Measurements from ENCODE around the gene CCDC102B.

Gene CCDC102B

DNA sequence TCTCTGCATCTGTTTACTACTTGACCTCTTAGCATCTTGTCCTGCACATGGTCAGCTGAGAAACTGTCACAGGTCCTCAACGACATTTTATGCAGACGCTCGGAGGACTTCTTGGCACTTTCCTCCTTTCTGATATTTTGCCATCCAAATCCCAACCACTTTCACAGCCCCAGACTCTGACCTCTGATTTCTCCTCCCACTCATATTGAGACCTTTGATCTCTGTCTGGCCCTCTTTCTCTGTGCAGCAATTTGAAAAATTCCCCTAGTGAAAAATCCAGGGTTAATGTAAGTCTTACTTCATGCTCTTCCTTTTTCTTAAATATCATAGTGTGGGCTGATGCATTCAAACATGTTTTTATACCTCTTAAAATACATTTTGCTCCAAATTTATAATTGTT lies 273.8 kb downstream of the CCDC102B start:
- no peaks in the 10 kb centered on the region for H3K27me3 ChIP-seq (ENCODE audit: low read length)
- no peaks in the 10 kb centered on the region for H3F3A ChIP-seq (ENCODE audit: insufficient read depth)
- H3K79me2 ChIP-seq (ENCODE audit: insufficient read depth, low read length): no peaks in the 10 kb centered on the region
- H3K9me2 ChIP-seq (replicated peaks; ENCODE audit: insufficient read depth, low read length): no peaks in the 10 kb centered on the region
- H3K27ac ChIP-seq (ENCODE audit: low read depth, low read length): no peak overlapping the region
- no peak overlapping the region for H2AFZ ChIP-seq (ENCODE audit: low read depth, low read length, severe bottlenecking)
- no peaks in the 10 kb centered on the region for H3K36me3 ChIP-seq (ENCODE audit: low read length)
- H3K9me3 ChIP-seq (ENCODE audit: insufficient read depth, low read length): no peaks in the 10 kb centered on the region
- H3K9ac ChIP-seq (ENCODE audit: low read length): no peak overlapping the region
- no peak overlapping the region for H3K4me3 ChIP-seq (ENCODE audit: insufficient read depth, low read length, poor library complexity, severe bottlenecking)
- no peak overlapping the region for H3K4me2 ChIP-seq (ENCODE audit: low read depth, low read length, poor library complexity, severe bottlenecking)
- TF ChIP-seq, protein P1, sequence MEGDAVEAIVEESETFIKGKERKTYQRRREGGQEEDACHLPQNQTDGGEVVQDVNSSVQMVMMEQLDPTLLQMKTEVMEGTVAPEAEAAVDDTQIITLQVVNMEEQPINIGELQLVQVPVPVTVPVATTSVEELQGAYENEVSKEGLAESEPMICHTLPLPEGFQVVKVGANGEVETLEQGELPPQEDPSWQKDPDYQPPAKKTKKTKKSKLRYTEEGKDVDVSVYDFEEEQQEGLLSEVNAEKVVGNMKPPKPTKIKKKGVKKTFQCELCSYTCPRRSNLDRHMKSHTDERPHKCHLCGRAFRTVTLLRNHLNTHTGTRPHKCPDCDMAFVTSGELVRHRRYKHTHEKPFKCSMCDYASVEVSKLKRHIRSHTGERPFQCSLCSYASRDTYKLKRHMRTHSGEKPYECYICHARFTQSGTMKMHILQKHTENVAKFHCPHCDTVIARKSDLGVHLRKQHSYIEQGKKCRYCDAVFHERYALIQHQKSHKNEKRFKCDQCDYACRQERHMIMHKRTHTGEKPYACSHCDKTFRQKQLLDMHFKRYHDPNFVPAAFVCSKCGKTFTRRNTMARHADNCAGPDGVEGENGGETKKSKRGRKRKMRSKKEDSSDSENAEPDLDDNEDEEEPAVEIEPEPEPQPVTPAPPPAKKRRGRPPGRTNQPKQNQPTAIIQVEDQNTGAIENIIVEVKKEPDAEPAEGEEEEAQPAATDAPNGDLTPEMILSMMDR (IDR thresholded peaks at IDR 0.05; ENCODE audit: insufficient read depth, low read length, poor library complexity, severe bottlenecking): no peak
- TF ChIP-seq EZH2phosphoT487 (conservative IDR thresholded peaks at IDR 0.05; ENCODE audit: low read length): no peak
- no peaks in the 10 kb centered on the region for H4K20me1 ChIP-seq (ENCODE audit: low read depth, low read length)

- H3K36me3 ChIP-seq (ENCODE audit: low read length): no peaks in the 10 kb centered on the region
These were observed 284.0 kb downstream of the CCDC102B start for GRCh38 chr18:69081846-69082245.

DNA sequence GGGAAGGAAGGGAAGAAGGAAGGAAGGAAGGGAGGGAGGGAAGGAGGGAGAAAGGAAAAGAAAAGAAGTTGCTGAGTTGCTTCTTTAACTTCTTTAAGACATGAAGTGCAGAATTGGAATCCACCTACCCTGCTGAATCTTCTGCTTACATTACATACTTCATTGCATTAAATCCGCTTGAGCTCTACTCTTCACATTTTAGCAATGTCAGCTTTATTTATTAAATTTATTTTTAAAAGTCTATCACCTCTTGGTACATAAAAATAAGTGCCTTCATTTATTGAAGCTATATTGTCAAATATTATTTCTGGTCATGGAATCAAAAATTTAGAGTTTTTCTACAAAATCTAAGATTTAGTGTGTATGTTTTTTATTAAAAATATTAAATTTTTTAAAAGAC lies 284.6 kb downstream of the CCDC102B start:
- Histone ChIP-seq H3K9me2 (replicated peaks; ENCODE audit: insufficient read depth, low read length) (no peaks in the 10 kb centered on the region), H3K4me3 (ENCODE audit: insufficient read depth, low read length, poor library complexity, severe bottlenecking) (no peak overlapping the region), H3F3A (ENCODE audit: insufficient read depth) (no peaks in the 10 kb centered on the region), H3K36me3 (ENCODE audit: low read length) (no peaks in the 10 kb centered on the region), H3K4me2 (ENCODE audit: low read depth, low read length, poor library complexity, severe bottlenecking) (no peak overlapping the region), H4K20me1 (ENCODE audit: low read depth, low read length) (no peaks in the 10 kb centered on the region), H3K79me2 (ENCODE audit: insufficient read depth, low read length) (no peaks in the 10 kb centered on the region), H3K9ac (ENCODE audit: low read length) (no peak overlapping the region), H3K9me3 (ENCODE audit: insufficient read depth, low read length) (no peaks in the 10 kb centered on the region), H3K27ac (ENCODE audit: low read depth, low read length) (no peak overlapping the region), H3K27me3 (ENCODE audit: low read length) (no peaks in the 10 kb centered on the region), H2AFZ (ENCODE audit: low read depth, low read length, severe bottlenecking) (no peak overlapping the region)
- TF ChIP-seq, protein P1 (IDR thresholded peaks at IDR 0.05; ENCODE audit: insufficient read depth, low read length, poor library complexity, severe bottlenecking): no peak
- no peak for TF ChIP-seq EZH2phosphoT487 (conservative IDR thresholded peaks at IDR 0.05; ENCODE audit: low read length)

More at GRCh38 chr18:69081846-69082245, 284.0 kb downstream of the CCDC102B start:
- H3K4me2 ChIP-seq (ENCODE audit: low read depth, low read length, poor library complexity, severe bottlenecking): no peak overlapping the region
- H3K4me3 ChIP-seq (ENCODE audit: insufficient read depth, low read length, poor library complexity, severe bottlenecking): no peak overlapping the region
- H3K9ac ChIP-seq (ENCODE audit: low read length): no peak overlapping the region
- H3K27me3 ChIP-seq (ENCODE audit: low read length): no peaks in the 10 kb centered on the region
- H3K9me2 ChIP-seq (replicated peaks; ENCODE audit: insufficient read depth, low read length): no peaks in the 10 kb centered on the region
- no peaks in the 10 kb centered on the region for H3F3A ChIP-seq (ENCODE audit: insufficient read depth)
- no peak overlapping the region for H3K27ac ChIP-seq (ENCODE audit: low read depth, low read length)
- no peaks in the 10 kb centered on the region for H4K20me1 ChIP-seq (ENCODE audit: low read depth, low read length)
- no peak for TF ChIP-seq EZH2phosphoT487 (conservative IDR thresholded peaks at IDR 0.05; ENCODE audit: low read length)
- TF ChIP-seq, protein P1 (IDR thresholded peaks at IDR 0.05; ENCODE audit: insufficient read depth, low read length, poor library complexity, severe bottlenecking): no peak
- H3K9me3 ChIP-seq (ENCODE audit: insufficient read depth, low read length): no peaks in the 10 kb centered on the region
- H3K79me2 ChIP-seq (ENCODE audit: insufficient read depth, low read length): no peaks in the 10 kb centered on the region
- H2AFZ ChIP-seq (ENCODE audit: low read depth, low read length, severe bottlenecking): no peak overlapping the region

Data from SU-DHL-6 (cell line).